Loucy (cell line): ENCODE measurements around the gene ARHGEF10L.

ENCODE experiments used
- H2AFZ ChIP-seq: fragments of 200-600 bp; sonication (generic); 2 replicates; pipeline ENCODE4 v1.6.0; 2016; ENCODE audit warnings: antibody characterized with exemption, mild to moderate bottlenecking, low read length, moderate library complexity
- H3F3A ChIP-seq: fragments of 200-600 bp; 2 replicates; pipeline ENCODE4 v1.6.0; 2016; ENCODE audit warnings: antibody characterized with exemption, low read depth, mild to moderate bottlenecking
- H3K27me3 ChIP-seq: fragments of 200-600 bp; sonication (generic); 2 replicates; pipeline ENCODE4 v1.6.1; 2014; ENCODE audit warnings: low read length, mild to moderate bottlenecking; ENCODE audit not compliant: insufficient read depth, poor library complexity, severe bottlenecking
- H3K36me3 ChIP-seq: fragments of 200-600 bp; sonication (generic); 2 replicates; pipeline ENCODE4 v1.6.1; 2016; ENCODE audit warnings: low read length; ENCODE audit not compliant: insufficient read depth
- H3K4me1 ChIP-seq: fragments of 200-600 bp; sonication (generic); 2 replicates; pipeline ENCODE4 v1.5.1; 2014; ENCODE audit warnings: low read length, mild to moderate bottlenecking; ENCODE audit not compliant: insufficient read depth, poor library complexity, severe bottlenecking
- H3K4me2 ChIP-seq: fragments of 200-600 bp; sonication (generic); 2 replicates; pipeline ENCODE4 v1.6.0; 2014; ENCODE audit warnings: antibody characterized with exemption, low read length, low read depth, mild to moderate bottlenecking; ENCODE audit not compliant: poor library complexity, severe bottlenecking
- H3K4me3 ChIP-seq: fragments of 200-600 bp; sonication (generic); 2 replicates; pipeline ENCODE4 v1.5.1; 2014; ENCODE audit warnings: low read length, mild to moderate bottlenecking, mixed read lengths; ENCODE audit not compliant: poor library complexity, severe bottlenecking
- H3K79me2 ChIP-seq: fragments of 200-600 bp; sonication (generic); 2 replicates; pipeline ENCODE4 v1.6.1; 2014; ENCODE audit warnings: low read length; ENCODE audit not compliant: insufficient read depth
- H3K9ac ChIP-seq: fragments of 200-600 bp; sonication (generic); 2 replicates; pipeline ENCODE4 v1.6.0; 2014; ENCODE audit warnings: mild to moderate bottlenecking, low read depth, low read length, moderate library complexity; ENCODE audit not compliant: poor library complexity, severe bottlenecking
- H3K9me2 ChIP-seq: fragments of 200-600 bp; sonication (generic); replicated peaks from 2 replicates; pipeline ENCODE4 v1.6.1; 2016; ENCODE audit warnings: low read depth, low read length, mixed read lengths
- H3K9me3 ChIP-seq: fragments of 200-600 bp; sonication (generic); 2 replicates; pipeline ENCODE4 v1.6.1; 2014; ENCODE audit warnings: mild to moderate bottlenecking, antibody characterized with exemption, low read length, low read depth; ENCODE audit not compliant: insufficient read depth
- H4K20me1 ChIP-seq: fragments of 200-600 bp; sonication (generic); 2 replicates; pipeline ENCODE4 v1.6.0; 2014; ENCODE audit warnings: antibody characterized with exemption, low read length, mild to moderate bottlenecking; ENCODE audit not compliant: insufficient read depth, poor library complexity, severe bottlenecking
- CTCF ChIP-seq: fragments of 200-600 bp; sonication (generic); conservative IDR thresholded peaks from 2 replicates; pipeline ENCODE4 v1.5.1; 2014; ENCODE audit warnings: mild to moderate bottlenecking, antibody characterized with exemption, low read length
- EZH2phosphoT487 ChIP-seq: fragments of 200-600 bp; IDR thresholded peaks from 2 replicates; pipeline ENCODE4 v1.6.1; 2018; ENCODE audit warnings: antibody characterized with exemption, mild to moderate bottlenecking, moderate library complexity, borderline replicate concordance

Gene ARHGEF10L

DNA sequence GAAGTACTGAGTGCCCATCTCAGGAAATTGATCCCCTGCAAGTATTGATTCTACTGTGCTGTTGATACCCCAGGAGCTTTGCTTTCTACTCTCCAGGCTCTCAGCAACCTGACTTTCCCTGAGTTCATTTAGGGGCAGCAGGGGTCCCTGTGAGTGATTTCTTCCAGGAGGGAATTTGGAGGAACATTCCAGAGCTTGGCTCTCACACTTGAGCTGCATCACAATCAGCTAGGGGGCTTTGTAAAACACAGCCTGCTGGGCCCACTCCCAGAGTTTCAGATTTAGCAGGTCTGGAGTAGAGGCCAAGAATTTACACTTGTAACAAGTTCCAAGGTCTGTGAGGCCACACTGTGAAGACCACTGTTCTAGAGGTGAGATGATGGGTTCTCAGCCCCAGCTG is 199.6 kb downstream of the ARHGEF10L start:
- Histone ChIP-seq H3K9ac (no peak overlapping the region), H3K9me2 (no peaks in the 10 kb centered on the region), H3K36me3 (no peaks in the 10 kb centered on the region), H3K4me1 (no peaks in the 10 kb centered on the region), H3K4me3 (no peak overlapping the region), H3K4me2 (no peak overlapping the region), H3K79me2 (no peaks in the 10 kb centered on the region), H3K9me3 (no peaks in the 10 kb centered on the region; the same call in 1 of the 2 replicates), H3K27me3 (no peaks in the 10 kb centered on the region), H2AFZ (no peak overlapping the region), H3F3A (no peaks in the 10 kb centered on the region), H4K20me1 (no peaks in the 10 kb centered on the region)
- no peak for TF ChIP-seq EZH2phosphoT487
- no peak for TF ChIP-seq CTCF

DNA sequence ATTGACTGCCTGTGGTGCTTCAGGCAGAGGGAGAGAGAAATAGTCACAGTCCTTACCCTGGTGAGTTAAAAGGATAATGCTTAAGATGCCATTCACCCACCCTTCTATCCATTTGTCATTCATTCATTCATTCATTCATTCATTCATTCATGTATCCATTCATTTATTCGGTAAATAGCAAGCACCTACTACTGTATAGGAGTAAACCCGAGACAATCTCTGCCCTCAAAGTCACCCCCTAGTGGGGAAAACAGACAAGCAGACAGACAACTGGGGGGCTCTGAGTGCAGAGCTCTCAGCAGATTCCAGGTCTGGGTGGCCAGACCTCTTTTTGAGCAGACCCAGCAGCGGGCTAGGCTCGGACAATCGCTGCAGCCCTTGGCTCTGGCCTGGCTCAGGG is 201.6 kb downstream of the ARHGEF10L start:
- Histone ChIP-seq H3K9me3 (no peaks in the 10 kb centered on the region; the same call in 1 of the 2 replicates), H3K4me3 (no peak overlapping the region), H3K36me3 (no peaks in the 10 kb centered on the region), H3F3A (no peaks in the 10 kb centered on the region), H3K27me3 (no peaks in the 10 kb centered on the region), H3K9ac (no peak overlapping the region), H4K20me1 (no peaks in the 10 kb centered on the region), H2AFZ (no peak overlapping the region), H3K4me2 (no peak overlapping the region), H3K4me1 (no peaks in the 10 kb centered on the region), H3K9me2 (no peaks in the 10 kb centered on the region), H3K79me2 (no peaks in the 10 kb centered on the region)
- TF ChIP-seq CTCF (0 out of 2 replicates have a peak, but pooled peaks have one; percentile 13), EZH2phosphoT487 (no peak)

DNA sequence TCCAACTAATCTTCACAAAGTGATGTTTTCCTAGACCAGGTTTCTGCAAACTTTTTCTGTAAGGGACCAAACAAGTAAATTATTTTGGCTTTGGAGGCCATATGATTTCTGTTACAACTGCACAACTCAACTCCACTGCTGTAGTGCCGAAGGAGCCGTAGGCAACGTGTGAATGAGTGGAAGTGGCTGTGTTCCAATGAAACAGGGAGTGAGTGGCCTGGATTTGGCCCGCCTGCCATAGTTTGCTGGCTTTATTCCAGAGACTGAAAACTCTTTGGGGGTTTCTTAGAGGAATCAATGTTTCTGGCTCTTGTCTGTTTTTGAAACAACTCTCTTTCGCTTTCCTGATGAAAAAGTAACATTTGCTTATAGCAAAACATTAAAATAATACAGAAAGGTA is 203.1 kb downstream of the ARHGEF10L start:
- Histone ChIP-seq H3K27me3 (no peaks in the 10 kb centered on the region), H3K9me2 (no peaks in the 10 kb centered on the region), H3F3A (no peaks in the 10 kb centered on the region), H2AFZ (no peak overlapping the region), H4K20me1 (no peaks in the 10 kb centered on the region), H3K36me3 (no peaks in the 10 kb centered on the region), H3K4me3 (no peak overlapping the region), H3K4me1 (no peaks in the 10 kb centered on the region), H3K9ac (no peak overlapping the region), H3K4me2 (no peak overlapping the region), H3K79me2 (no peaks in the 10 kb centered on the region), H3K9me3 (no peaks in the 10 kb centered on the region; the same call in 1 of the 2 replicates)
- TF ChIP-seq CTCF (no peak), EZH2phosphoT487 (no peak)
